Activated T-cell treated with anti-CD3 and anti-CD28 coated beads for 1 hour (primary cell): ENCODE measurements around the gene KIF18B.
A peak's percentile ranks its signal among the peaks of the same experiment; 100 is the strongest.

Source experiments
- DNase-seq: peaks from one replicate; pipeline ENCODE4 v3.0.0-alpha.2; 2020; ENCODE audit warnings: low read depth

The KIF18B gene

GRCh38 chr17:44919411-44919810 is 28.2 kb downstream of the KIF18B start:
- no peak for DNase-seq

- no peak for DNase-seq
These were observed 29.6 kb downstream of the KIF18B start for GRCh38 chr17:44918006-44918405.

DNA sequence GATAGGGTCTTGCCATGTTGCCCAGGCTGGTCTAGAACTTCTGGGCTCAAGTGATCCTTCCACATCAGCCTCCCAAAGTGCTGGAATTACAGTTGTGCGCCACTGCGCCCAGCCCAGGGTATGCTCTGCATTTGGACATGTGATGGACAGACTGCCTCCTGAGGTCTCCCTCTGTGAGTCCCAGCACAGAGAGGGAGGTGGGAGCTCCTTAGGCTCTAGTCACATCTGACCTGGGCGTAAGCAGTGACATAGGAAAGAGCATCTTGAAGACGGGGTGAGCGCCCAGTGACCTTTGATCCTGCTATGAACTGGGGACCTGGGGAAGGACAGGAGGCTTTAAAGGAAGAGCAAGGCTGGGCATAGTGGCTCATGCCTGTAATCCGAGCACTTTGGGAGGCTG is 30.1 kb downstream of the KIF18B start:
- no peak for DNase-seq

- DNase-seq: no peak
These were observed 30.8 kb downstream of the KIF18B start for GRCh38 chr17:44916781-44917241.

- no peak for DNase-seq
These were observed 31.5 kb downstream of the KIF18B start for GRCh38 chr17:44915862-44916780.

GRCh38 chr17:44915321-44915726 is 32.2 kb downstream of the KIF18B start, which contains the start of gene GFAP:
TSS of gene GFAP (minus strand) at chr17:44915500. CDS start at chr17:44915486, 14 bp downstream.
- no peak for DNase-seq

- DNase-seq: no peak
These were observed 32.8 kb downstream of the KIF18B start for GRCh38 chr17:44914698-44915271.

GRCh38 chr17:44914148-44914547 is 33.4 kb downstream of the KIF18B start:
- DNase-seq: no peak

GRCh38 chr17:44913676-44914075 is 33.9 kb downstream of the KIF18B start:
- DNase-seq: no peak

DNA sequence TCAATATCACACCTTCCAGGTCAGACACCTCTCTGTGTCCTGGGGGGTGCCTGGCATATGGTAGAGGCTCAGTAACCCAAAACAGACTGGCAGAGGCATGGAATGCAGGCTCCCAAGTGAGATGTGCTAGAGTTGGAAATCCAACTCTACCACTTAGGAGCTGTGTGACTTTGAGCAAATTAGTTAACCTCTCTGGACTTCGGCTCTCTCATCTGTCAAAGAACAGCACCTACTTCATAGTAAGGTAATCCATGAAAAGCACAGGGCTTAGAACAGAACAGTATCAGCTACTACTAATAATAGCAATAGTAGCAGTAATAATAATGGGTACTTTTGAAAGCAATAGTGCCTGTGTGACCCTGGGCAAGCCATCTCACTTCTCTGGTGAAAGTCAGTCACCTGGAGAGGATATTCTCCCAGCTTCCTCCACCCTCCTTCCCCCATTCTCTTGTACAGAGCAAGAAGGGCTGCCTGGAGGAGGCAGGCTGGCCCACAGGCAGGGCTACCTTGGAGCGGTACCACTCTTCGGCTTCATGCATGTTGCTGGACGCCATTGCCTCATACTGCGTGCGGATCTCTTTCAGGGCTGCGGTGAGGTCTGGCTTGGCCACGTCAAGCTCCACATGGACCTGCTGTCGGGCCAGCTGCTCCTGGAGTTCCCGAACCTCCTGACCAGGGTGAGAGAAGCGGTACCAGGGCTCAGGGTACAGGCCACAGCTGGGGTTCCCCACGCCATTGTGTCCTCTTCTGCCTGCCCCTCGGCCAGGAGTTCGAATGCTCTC is 34.6 kb downstream of the KIF18B start:
- no peak for DNase-seq

DNA sequence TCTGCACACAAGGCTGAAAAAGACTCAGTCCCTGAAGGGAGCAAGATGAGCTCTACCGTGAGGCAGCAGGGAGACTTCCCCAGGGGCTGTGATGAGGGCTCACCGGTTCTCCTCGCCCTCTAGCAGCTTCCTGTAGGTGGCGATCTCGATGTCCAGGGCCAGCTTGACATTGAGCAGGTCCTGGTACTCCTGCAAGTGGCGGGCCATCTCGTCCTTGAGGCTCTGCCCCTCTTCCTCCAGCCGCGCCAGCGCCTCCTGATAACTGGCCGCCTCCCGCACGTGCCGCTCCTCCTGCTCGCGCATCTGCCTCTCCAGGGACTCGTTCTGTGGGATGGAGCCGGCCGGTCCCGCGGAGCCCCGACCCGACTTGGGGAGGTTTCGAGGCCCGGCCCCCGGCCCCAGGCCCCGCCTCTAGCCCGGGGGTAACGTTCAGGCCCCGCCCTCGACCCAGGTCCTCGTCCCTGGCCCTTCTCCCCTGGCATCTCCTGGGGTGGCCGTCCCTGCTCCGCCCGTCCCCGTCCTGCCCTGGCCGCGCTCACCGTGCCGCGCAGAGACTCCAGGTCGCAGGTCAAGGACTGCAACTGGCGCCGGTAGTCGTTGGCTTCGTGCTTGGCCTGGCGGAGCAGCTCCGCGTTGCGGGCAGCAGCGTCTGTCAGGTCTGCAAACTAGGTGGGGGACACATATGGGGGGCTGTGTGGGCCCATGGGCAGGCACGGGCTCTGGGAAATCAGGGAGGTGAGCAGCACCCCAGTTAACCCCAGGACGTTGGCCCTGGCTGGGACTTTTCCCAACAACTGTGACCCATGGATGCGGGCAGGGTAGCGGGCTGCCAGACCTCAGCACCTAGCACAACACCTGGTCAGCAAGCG is 36.2 kb downstream of the KIF18B start:
- peak; percentile 32 for DNase-seq

DNA sequence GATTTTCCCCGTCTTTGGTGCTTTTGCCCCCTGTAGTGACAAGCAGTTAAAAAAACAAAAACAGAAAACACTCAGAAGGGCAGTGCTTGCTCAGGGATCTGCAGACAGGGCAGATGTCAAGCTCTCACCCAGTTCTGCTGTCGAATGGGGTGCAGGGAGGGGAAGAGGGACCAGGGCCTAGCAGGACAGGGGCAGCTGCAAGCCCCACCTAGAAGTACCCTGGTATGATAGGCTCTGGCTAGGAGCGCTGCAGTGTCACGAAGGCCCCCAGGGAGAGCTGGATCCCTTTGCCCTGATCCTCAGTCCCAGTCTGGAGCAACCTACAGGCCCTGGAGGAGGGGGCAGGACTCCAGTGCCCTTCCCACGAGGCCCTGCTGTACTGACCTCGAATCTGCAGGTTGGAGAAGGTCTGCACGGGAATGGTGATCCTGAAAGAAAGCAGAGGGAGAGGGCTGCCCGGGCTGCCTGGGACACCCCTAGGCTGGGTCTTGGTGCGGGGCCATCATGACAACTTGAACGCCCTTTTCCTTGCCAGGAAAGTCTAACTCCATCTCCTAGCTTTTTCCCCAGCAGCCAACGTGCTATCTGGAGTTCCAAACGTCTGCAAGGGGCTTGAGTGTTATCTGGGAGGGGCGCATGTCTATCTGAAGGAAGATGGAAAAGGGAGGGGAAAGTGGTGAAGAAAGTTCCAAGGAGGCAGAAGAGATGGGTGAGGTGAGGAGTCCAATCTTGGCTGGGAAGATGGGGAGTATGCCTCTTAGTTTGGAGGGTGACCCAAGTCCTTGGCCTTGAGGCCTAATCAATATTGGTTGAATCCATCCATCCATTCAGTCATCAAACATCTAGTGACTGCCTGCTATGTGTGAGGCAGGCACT is 37.1 kb downstream of the KIF18B start:
- no peak for DNase-seq

DNA sequence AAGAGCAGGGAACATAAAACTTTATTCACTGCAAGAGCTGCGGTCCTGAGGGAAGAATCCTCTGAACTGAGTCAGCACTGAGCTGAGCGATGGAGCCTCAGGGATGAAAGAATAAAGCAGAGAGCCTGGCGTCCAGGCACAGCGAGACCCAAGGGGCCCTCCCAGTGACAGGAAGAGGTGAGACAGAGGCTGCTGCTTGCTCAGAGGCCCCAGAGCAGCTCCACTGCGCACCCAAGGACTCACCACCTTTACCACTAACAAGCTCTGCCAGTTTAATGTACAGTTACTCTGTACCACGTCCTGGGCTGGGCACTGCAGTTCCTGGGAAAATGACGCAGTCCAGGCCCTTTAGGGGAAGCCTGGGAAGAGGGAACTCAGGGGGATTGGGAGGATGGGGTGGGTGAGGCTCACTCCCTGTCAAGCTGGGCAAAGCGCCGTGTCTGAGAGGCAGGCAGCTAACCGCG is 37.9 kb downstream of the KIF18B start:
- no peak for DNase-seq

- DNase-seq: no peak
These were observed 38.7 kb downstream of the KIF18B start for GRCh38 chr17:44908761-44909326.

DNA sequence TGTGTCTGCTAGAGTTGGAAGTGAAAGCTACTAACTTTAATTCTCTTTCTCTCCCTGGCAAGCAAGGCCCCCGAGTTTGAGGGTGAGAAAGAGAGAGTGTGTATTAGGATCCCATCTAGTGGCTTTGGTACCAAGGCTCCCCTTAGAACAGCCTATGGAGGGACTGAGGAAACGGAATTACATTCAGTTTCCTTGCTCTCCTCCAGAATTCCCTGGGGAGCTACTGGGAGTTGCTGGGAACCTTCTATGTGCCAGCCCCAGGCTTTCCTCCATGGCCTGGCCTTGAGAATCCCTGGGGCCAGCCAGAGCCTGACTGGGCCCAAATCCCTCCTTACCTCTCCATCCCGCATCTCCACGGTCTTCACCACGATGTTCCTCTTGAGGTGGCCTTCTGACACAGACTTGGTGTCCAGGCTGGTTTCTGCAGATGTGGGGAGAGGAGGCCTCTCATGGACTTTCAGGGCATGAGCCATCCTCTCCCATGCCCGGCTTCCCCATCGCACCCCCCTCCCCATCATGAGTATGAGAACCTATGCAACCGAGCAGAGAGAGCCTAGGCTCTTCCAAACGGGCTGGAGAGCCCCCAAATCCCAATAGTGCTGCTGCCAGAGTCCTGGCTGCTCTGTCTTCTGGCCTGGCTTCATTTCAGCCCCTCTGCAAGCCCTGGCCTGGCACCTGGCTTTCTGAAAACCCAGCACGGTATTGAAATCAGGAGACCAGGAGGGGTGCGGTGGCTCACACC is 39.7 kb downstream of the KIF18B start:
- DNase-seq: no peak

- no peak for DNase-seq
These were observed 40.5 kb downstream of the KIF18B start for GRCh38 chr17:44906763-44907728.

DNA sequence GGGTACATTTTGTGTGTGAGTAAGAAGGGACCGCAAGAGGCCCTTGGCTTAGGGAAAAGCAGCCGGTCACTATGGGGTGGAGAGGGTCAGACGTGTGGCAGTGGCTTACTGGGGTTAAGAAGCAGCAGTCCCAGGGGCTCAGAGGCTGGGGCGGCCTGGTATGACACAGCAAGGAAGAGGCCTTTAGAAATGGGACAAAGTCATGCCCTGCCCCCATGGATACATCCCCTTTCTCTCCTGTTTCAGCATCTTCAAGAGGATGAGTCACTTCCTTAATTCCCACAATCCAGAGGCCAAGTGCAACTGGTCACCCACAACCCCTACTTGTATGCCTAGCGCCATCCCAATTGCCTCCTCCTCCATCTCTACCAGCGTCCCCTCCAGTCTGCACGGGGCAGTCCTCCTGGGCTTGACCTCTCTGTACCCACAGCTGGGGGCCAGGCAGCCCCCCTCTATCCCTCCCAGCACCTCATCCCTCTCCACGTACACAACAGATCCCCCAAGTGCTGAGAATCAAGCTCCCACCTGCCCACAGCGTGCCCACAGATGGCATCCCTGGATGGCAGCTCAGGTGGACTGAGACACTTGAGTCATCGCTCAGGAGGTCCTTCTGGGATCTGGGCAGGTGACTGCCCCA is 41.4 kb downstream of the KIF18B start:
- DNase-seq: no peak
